ENCODE data around the gene ZSWIM4.

Gene ZSWIM4

GRCh38 chr19:13757805-13758772 is 37.2 kb upstream of the ZSWIM4 start:
- Histone ChIP-seq H3K9me3 (ENCODE audit: severe bottlenecking) (no peaks in the 10 kb centered on the region), H3K36me3 (peaks cover 77% of the 10 kb centered on the region), H3K4me3 (ENCODE audit: low read depth, low read length) (no peak overlapping the region), H3K27me3 (ENCODE audit: insufficient read depth, low read depth, severe bottlenecking) (no peaks in the 10 kb centered on the region), H3K27ac (no peak overlapping the region)
- no peak for TF ChIP-seq CTCF (IDR thresholded peaks at IDR 0.05; ENCODE audit: low read depth, low read length)
- DNase-seq, result no peak

GRCh38 chr19:13758795-13759194 is 36.4 kb upstream of the ZSWIM4 start:
- no peak for DNase-seq
- Histone ChIP-seq H3K27ac (no peak overlapping the region), H3K9me3 (ENCODE audit: severe bottlenecking) (no peaks in the 10 kb centered on the region), H3K27me3 (ENCODE audit: insufficient read depth, low read depth, severe bottlenecking) (no peaks in the 10 kb centered on the region), H3K4me3 (ENCODE audit: low read depth, low read length) (no peak overlapping the region), H3K36me3 (peaks cover 79% of the 10 kb centered on the region)
- no peak for TF ChIP-seq CTCF (IDR thresholded peaks at IDR 0.05; ENCODE audit: low read depth, low read length)

GRCh38 chr19:13761423-13761822 is 33.8 kb upstream of the ZSWIM4 start:
- peaks cover 61% of the 10 kb centered on the region for H3K36me3 ChIP-seq
- H3K27ac ChIP-seq, result no peak overlapping the region
- H3K27me3 ChIP-seq (ENCODE audit: insufficient read depth, low read depth, severe bottlenecking), result no peaks in the 10 kb centered on the region
- H3K9me3 ChIP-seq (ENCODE audit: severe bottlenecking), result no peaks in the 10 kb centered on the region
- no peak for TF ChIP-seq CTCF (IDR thresholded peaks at IDR 0.05; ENCODE audit: low read depth, low read length)
- no peak for DNase-seq
- H3K4me3 ChIP-seq (ENCODE audit: low read depth, low read length), result no peak overlapping the region

GRCh38 chr19:13762635-13763235 is 32.5 kb upstream of the ZSWIM4 start:
- Histone ChIP-seq H3K36me3 (peaks cover 54% of the 10 kb centered on the region), H3K4me3 (ENCODE audit: low read depth, low read length) (no peak overlapping the region), H3K27ac (no peak overlapping the region), H3K9me3 (ENCODE audit: severe bottlenecking) (no peaks in the 10 kb centered on the region), H3K27me3 (ENCODE audit: insufficient read depth, low read depth, severe bottlenecking) (no peaks in the 10 kb centered on the region)
- no peak for TF ChIP-seq CTCF (IDR thresholded peaks at IDR 0.05; ENCODE audit: low read depth, low read length)
- DNase-seq, result no peak

GRCh38 chr19:13763265-13763664 is 32.0 kb upstream of the ZSWIM4 start:
- Histone ChIP-seq H3K4me3 (ENCODE audit: low read depth, low read length) (no peak overlapping the region), H3K9me3 (ENCODE audit: severe bottlenecking) (no peaks in the 10 kb centered on the region), H3K36me3 (peaks cover 50% of the 10 kb centered on the region), H3K27ac (no peak overlapping the region), H3K27me3 (ENCODE audit: insufficient read depth, low read depth, severe bottlenecking) (no peaks in the 10 kb centered on the region)
- DNase-seq, result no peak
- TF ChIP-seq CTCF (IDR thresholded peaks at IDR 0.05; ENCODE audit: low read depth, low read length), result no peak
